SK-N-SH (cell line): ENCODE measurements around the gene MALRD1.

ENCODE experiments used
- EP300 ChIP-seq, 2 experiments: IDR thresholded peaks; 2 replicates each; pipeline versions ENCODE4 v1.4.0 to v1.6.1; 2012; ENCODE audit warnings: borderline replicate concordance in 1 of 2, low read depth in 1 of 2, low read length in 1 of 2
- EZH2phosphoT487 ChIP-seq: fragments of 200-600 bp; sonication (generic); IDR thresholded peaks from 2 replicates; pipeline ENCODE4 v1.6.1; 2017; ENCODE audit warnings: low read depth, mixed run types, mild to moderate bottlenecking, antibody characterized with exemption, moderate library complexity, borderline replicate concordance
- FOSL2 ChIP-seq: IDR thresholded peaks from 2 replicates; pipeline ENCODE4 v1.4.0; 2012; ENCODE audit warnings: low read depth, mild to moderate bottlenecking, moderate library complexity, borderline replicate concordance
- FOXM1 ChIP-seq: IDR thresholded peaks from 2 replicates; pipeline ENCODE4 v1.4.0; 2012; ENCODE audit warnings: low read depth, mild to moderate bottlenecking
- GATA2 ChIP-seq: sonication (generic); formaldehyde crosslinking; IDR thresholded peaks from 2 replicates; pipeline ENCODE4 v1.5.0; 2020; ENCODE audit warnings: mild to moderate bottlenecking, missing genetic modification reagents
- JUND ChIP-seq: IDR thresholded peaks from 2 replicates; pipeline ENCODE4 v1.4.0; 2012
- RAD21 ChIP-seq: IDR thresholded peaks from 2 replicates; pipeline ENCODE4 v1.6.1; 2012; ENCODE audit warnings: mild to moderate bottlenecking, low read length
- RFX5 ChIP-seq: IDR thresholded peaks from 2 replicates; pipeline ENCODE4 v1.6.1; 2012; ENCODE audit warnings: mild to moderate bottlenecking, improper control_type of control experiment, low read length
- SIN3A ChIP-seq: IDR thresholded peaks from 2 replicates; pipeline ENCODE4 v1.6.1; 2012; ENCODE audit warnings: low read depth, mild to moderate bottlenecking, low read length, moderate library complexity, borderline replicate concordance
- SMC3 ChIP-seq: IDR thresholded peaks from 2 replicates; pipeline ENCODE4 v1.6.1; 2012; ENCODE audit warnings: low read depth, low read length, improper control_type of control experiment
- TF ChIP-seq, protein P1 (sequence below): fragments of 150-350 bp; IDR thresholded peaks from 2 replicates; pipeline ENCODE4 v1.6.1; 2016; ENCODE audit warnings: mild to moderate bottlenecking, low read depth, low read length
- TF ChIP-seq, protein P2 (sequence below): fragments of 200-600 bp; sonication (generic); IDR thresholded peaks from 2 replicates; pipeline ENCODE4 v1.6.1; 2017; ENCODE audit warnings: antibody characterized with exemption, mild to moderate bottlenecking, moderate library complexity
- TF ChIP-seq, protein P3 (sequence below): IDR thresholded peaks from 2 replicates; pipeline ENCODE4 v1.6.1; 2012; ENCODE audit warnings: mild to moderate bottlenecking, low read depth, low read length, moderate library complexity
- TF ChIP-seq, protein P4 (sequence below): IDR thresholded peaks from 2 replicates; pipeline ENCODE4 v1.4.0; 2012; ENCODE audit warnings: low read depth

DNA sequence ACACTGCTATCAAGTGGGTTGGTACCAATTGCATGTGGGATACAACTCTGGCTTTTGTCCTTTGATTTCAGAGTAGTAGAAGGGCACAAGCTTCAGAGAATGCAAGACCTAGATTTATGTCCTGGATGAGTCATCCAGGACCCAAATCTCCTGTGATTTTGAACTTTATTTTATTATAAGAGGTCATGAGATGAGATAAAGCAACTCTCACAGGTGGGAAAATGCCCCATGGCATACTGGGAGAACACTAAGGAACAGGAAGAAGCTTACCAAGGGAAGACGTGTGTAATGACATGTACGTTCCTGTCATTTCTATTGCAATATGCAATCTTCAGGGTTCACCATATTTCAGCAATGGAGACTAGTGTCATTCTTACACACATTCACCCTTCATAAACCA is 966 bp downstream of the MALRD1 start:
- TF ChIP-seq RFX5 (no peak), EP300 (IDR thresholded peaks at IDR 0.05; ENCODE audit: borderline replicate concordance in 1 of 2, low read depth in 1 of 2, low read length in 1 of 2) (no peak), FOXM1 (no peak), GATA2 (CRISPR knock-in tag) (no peak), SIN3A (no peak), RAD21 (no peak), JUND (no peak), EZH2phosphoT487 (no peak), FOSL2 (no peak), SMC3 (no peak)
- TF ChIP-seq, protein P1, sequence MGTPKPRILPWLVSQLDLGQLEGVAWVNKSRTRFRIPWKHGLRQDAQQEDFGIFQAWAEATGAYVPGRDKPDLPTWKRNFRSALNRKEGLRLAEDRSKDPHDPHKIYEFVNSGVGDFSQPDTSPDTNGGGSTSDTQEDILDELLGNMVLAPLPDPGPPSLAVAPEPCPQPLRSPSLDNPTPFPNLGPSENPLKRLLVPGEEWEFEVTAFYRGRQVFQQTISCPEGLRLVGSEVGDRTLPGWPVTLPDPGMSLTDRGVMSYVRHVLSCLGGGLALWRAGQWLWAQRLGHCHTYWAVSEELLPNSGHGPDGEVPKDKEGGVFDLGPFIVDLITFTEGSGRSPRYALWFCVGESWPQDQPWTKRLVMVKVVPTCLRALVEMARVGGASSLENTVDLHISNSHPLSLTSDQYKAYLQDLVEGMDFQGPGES, result no peak
- TF ChIP-seq, protein P2, sequence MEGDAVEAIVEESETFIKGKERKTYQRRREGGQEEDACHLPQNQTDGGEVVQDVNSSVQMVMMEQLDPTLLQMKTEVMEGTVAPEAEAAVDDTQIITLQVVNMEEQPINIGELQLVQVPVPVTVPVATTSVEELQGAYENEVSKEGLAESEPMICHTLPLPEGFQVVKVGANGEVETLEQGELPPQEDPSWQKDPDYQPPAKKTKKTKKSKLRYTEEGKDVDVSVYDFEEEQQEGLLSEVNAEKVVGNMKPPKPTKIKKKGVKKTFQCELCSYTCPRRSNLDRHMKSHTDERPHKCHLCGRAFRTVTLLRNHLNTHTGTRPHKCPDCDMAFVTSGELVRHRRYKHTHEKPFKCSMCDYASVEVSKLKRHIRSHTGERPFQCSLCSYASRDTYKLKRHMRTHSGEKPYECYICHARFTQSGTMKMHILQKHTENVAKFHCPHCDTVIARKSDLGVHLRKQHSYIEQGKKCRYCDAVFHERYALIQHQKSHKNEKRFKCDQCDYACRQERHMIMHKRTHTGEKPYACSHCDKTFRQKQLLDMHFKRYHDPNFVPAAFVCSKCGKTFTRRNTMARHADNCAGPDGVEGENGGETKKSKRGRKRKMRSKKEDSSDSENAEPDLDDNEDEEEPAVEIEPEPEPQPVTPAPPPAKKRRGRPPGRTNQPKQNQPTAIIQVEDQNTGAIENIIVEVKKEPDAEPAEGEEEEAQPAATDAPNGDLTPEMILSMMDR, result no peak
- TF ChIP-seq, protein P3, sequence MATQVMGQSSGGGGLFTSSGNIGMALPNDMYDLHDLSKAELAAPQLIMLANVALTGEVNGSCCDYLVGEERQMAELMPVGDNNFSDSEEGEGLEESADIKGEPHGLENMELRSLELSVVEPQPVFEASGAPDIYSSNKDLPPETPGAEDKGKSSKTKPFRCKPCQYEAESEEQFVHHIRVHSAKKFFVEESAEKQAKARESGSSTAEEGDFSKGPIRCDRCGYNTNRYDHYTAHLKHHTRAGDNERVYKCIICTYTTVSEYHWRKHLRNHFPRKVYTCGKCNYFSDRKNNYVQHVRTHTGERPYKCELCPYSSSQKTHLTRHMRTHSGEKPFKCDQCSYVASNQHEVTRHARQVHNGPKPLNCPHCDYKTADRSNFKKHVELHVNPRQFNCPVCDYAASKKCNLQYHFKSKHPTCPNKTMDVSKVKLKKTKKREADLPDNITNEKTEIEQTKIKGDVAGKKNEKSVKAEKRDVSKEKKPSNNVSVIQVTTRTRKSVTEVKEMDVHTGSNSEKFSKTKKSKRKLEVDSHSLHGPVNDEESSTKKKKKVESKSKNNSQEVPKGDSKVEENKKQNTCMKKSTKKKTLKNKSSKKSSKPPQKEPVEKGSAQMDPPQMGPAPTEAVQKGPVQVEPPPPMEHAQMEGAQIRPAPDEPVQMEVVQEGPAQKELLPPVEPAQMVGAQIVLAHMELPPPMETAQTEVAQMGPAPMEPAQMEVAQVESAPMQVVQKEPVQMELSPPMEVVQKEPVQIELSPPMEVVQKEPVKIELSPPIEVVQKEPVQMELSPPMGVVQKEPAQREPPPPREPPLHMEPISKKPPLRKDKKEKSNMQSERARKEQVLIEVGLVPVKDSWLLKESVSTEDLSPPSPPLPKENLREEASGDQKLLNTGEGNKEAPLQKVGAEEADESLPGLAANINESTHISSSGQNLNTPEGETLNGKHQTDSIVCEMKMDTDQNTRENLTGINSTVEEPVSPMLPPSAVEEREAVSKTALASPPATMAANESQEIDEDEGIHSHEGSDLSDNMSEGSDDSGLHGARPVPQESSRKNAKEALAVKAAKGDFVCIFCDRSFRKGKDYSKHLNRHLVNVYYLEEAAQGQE, result no peak
- TF ChIP-seq, protein P4, sequence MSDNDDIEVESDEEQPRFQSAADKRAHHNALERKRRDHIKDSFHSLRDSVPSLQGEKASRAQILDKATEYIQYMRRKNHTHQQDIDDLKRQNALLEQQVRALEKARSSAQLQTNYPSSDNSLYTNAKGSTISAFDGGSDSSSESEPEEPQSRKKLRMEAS, result no peak
